K562 (cell line): ENCODE data around the gene STX12. TPM values are rescaled to one million over a fixed set of nuclear protein-coding genes. Genes with fewer than 3 reads are reported as not detected.

Experiments
- ATF3 ChIP-seq, 2 experiments: fragments of 450-650 bp in 1 of 2; sonication (generic) in 1 of 2; formaldehyde crosslinking in 1 of 2; IDR thresholded peaks in 1 of 2; conservative IDR thresholded peaks in 1 of 2; 2 replicates each; pipeline versions ENCODE4 v1.6.1 to v1.8.1; 2016 to 2023; ENCODE audit warnings: mild to moderate bottlenecking in 2 of 2, moderate library complexity in 2 of 2, inconsistent platforms in 1 of 2, missing genetic modification reagents in 1 of 2
- FOXK1 ChIP-seq: sonication (generic); formaldehyde crosslinking; IDR thresholded peaks from 2 replicates; pipeline ENCODE4 v1.8.0; 2022; ENCODE audit warnings: missing genetic modification reagents, mild to moderate bottlenecking, borderline replicate concordance
- JUN ChIP-seq, 2 experiments: sonication (generic) in 1 of 2; formaldehyde crosslinking in 1 of 2; IDR thresholded peaks; 2 replicates each; pipeline versions ENCODE4 v1.6.1 to v1.8.0; 2012 to 2022; ENCODE audit warnings: borderline replicate concordance in 2 of 2, mild to moderate bottlenecking in 2 of 2, improper control_type of control experiment in 1 of 2, low read depth in 1 of 2, low read length in 1 of 2, missing genetic modification reagents in 1 of 2
- MITF ChIP-seq: IDR thresholded peaks from 2 replicates; pipeline ENCODE4 v1.6.1; 2014; ENCODE audit warnings: antibody characterized with exemption
- SOX6 ChIP-seq: fragments of 450-650 bp; IDR thresholded peaks from 2 replicates; pipeline ENCODE4 v1.6.1; 2014; ENCODE audit warnings: mild to moderate bottlenecking
- SPI1 ChIP-seq: IDR thresholded peaks from 2 replicates; pipeline ENCODE4 v1.6.1; 2011; ENCODE audit warnings: low read depth, low read length, control low read depth, borderline replicate concordance
- WHSC1 ChIP-seq: IDR thresholded peaks from one replicate; pipeline ENCODE4 v1.6.1; 2012; ENCODE audit warnings: low read length, control low read depth, inconsistent platforms
- ZNF121 ChIP-seq: sonication (generic); formaldehyde crosslinking; conservative IDR thresholded peaks from 2 replicates; pipeline ENCODE4 v1.8.0; 2022; ENCODE audit warnings: missing genetic modification reagents
- polyA plus RNA-seq, 8 experiments: library from polyadenylated mRNA; depleted of rRNA in 4 of 8; stranded (reverse) in 5 of 8; unstranded in 3 of 8; fragments of >200 nt; fragmentation: Nextera tagmentation in 2 of 8; fragmentation: Illumina TruSeq in 1 of 8; extraction: Ambion mirVana in 2 of 8; extraction: Trizol in 1 of 8; gene quantifications; 2 replicates each; pipeline versions ENCODE4 v1.2.1 to v1.2.3, GENCODE V29; 2011 to 2014; ENCODE audit warnings: inconsistent platforms in 1 of 8, missing spikeins in 1 of 8
- total RNA-seq, 7 experiments: library from RNA; depleted of rRNA in 6 of 7; stranded (reverse); fragments of >200 nt in 6 of 7; fragmentation: Illumina TruSeq in 2 of 7; extraction: Trizol in 2 of 7; gene quantifications; 2 replicates each; pipeline versions ENCODE4 v1.2.1 to v1.2.3, GENCODE V29; 2011 to 2021; ENCODE audit warnings: low replicate concordance in 1 of 7

Gene STX12
- total and polyA plus RNA-seq, 9 of the 15 experiments (the other 6 are each of a cell fraction or from before 2014, with no cell fraction given): 16.9 to 31.3 (median 25.7) TPM

GRCh38 chr1:27773826-27774445 is 917 bp downstream of the STX12 start (continued):
- TF ChIP-seq ATF3 (IDR thresholded peaks at IDR 0.05) (peak; percentile 42; the same call in 1 of the 2 replicates), ATF3 (CRISPR knock-in tag; conservative IDR thresholded peaks at IDR 0.05) (no peak), SPI1 (peak; percentile 93), FOXK1 (CRISPR knock-in tag) (0 out of 2 replicates have a peak, but pooled peaks have one; percentile 68), ZNF121 (no peak), JUN (IDR thresholded peaks at IDR 0.05; ENCODE audit: borderline replicate concordance, low read depth, low read length) (no peak), JUN (CRISPR knock-in tag; IDR thresholded peaks at IDR 0.05; ENCODE audit: borderline replicate concordance) (peak; percentile 74; the same call in 1 of the 2 replicates), SOX6 (no peak), WHSC1 (no peak), MITF (no peak)
